Measurements from ENCODE around the gene DHRS7C.

The DHRS7C gene

DNA sequence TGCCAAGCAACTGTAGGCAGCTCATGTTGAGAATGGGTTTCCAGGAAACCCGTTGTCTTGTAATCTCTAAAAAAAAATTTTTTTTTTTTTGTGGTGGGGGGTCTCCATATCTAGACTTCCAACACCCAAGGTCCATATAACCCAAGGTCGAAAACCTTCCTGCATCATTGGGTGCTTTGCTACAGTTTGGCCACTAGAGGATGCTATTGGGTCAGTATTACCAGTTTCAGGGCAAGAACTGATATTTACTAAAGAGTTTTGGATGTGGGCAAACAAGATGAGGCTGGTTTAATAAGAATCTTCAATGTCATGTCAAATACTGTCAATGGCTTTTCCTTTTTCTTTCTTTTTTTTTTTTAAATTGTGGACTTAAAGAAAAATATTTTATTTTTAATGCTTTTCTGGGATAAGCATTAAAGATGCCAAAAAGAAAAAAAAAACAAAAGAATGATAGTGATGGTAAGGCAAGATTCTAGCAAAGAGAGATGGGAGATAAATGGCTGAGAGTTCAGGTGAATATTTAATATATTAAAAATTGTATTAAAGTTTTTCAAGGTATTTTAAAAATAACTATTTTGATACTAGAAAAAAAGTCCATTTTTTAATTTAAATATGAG is 62.2 kb downstream of the DHRS7C start:
- Histone ChIP-seq H3K79me2 (ENCODE audit: control insufficient read depth, insufficient read depth, low read length, poor library complexity) (no peaks in the 10 kb centered on the region), H3K4me3 (ENCODE audit: low read depth, low read length) (no peak overlapping the region), H2BK120ac (ENCODE audit: insufficient read depth, low read length, poor library complexity) (no peak overlapping the region), H3K14ac (ENCODE audit: low read length) (no peak overlapping the region), H3K4me2 (ENCODE audit: low read length) (no peak overlapping the region), H3K18ac (ENCODE audit: low read length) (no peak overlapping the region), H3K9ac (ENCODE audit: low read length) (no peak overlapping the region), H2BK12ac (ENCODE audit: low read length) (no peak overlapping the region), H4K12ac (ENCODE audit: low read depth, low read length) (no peak overlapping the region), H3K4ac (ENCODE audit: low read depth, low read length) (no peak overlapping the region), H3K23ac (ENCODE audit: low read length) (no peak overlapping the region), H3K79me1 (ENCODE audit: low read length) (no peaks in the 10 kb centered on the region), H2AFZ (ENCODE audit: insufficient read depth, low read length, poor library complexity) (no peak overlapping the region), H4K91ac (ENCODE audit: low read depth, low read length) (no peak overlapping the region), H3K27ac (ENCODE audit: low read depth, low read length) (no peak overlapping the region), H3K9me3 (ENCODE audit: insufficient read depth, low read depth, low read length) (peaks cover 3% of the 10 kb centered on the region), H3K36me3 (ENCODE audit: control insufficient read depth in 1 of 2, insufficient read depth in 2 of 2, low read length in 2 of 2) (peaks cover 12 to 13% of the 10 kb centered on the region in 2 experiments), H4K8ac (ENCODE audit: low read depth, low read length) (no peak overlapping the region), H3K4me1 (ENCODE audit: control insufficient read depth in 1 of 2, insufficient read depth in 2 of 2, low read length in 2 of 2) (peaks cover 0 to 2% of the 10 kb centered on the region in 2 experiments), H3K27me3 (ENCODE audit: insufficient read depth, low read length) (no peaks in the 10 kb centered on the region), H2AK5ac (ENCODE audit: low read length) (no peak overlapping the region), H2BK5ac (ENCODE audit: low read depth, low read length, poor library complexity) (no peak overlapping the region)
- WGBS (ENCODE audit: extremely low coverage, insufficient coverage, insufficient read length), result no CpG with 5 or more reads among the region's 2 CpGs
- DNase-seq, result peak; percentile 57 to 82

DNA sequence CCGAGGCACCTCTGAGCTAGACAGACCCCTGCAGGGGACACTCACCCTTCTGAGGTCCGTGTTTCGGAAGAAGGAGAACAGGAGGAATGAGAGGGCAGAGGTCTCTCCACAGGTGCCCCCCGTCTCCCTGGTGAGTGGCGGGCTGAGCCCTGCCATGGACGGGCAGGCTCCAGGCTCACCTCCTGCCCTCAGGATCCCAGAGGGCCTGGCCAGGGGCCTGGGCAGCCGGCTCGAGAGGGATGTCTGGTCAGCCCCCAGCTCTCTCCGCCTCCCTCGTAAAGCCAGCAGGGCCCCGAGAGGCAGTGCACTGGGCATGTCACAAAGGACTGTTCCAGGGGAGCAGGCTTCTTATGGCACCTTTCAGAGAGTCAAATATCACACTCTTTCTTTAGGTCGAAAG is 62.8 kb downstream of the DHRS7C start:
- no peak overlapping the region for H2AK5ac ChIP-seq (ENCODE audit: low read length)
- H3K36me3 ChIP-seq (ENCODE audit: control insufficient read depth in 1 of 2, insufficient read depth in 2 of 2, low read length in 2 of 2), result peaks cover 12 to 13% of the 10 kb centered on the region in 2 experiments
- H3K4me1 ChIP-seq (ENCODE audit: control insufficient read depth in 1 of 2, insufficient read depth in 2 of 2, low read length in 2 of 2), result peaks cover 0 to 2% of the 10 kb centered on the region in 2 experiments
- no peak overlapping the region for H3K4me3 ChIP-seq (ENCODE audit: low read depth, low read length)
- peaks cover 3% of the 10 kb centered on the region for H3K9me3 ChIP-seq (ENCODE audit: insufficient read depth, low read depth, low read length)
- no peak overlapping the region for H3K23ac ChIP-seq (ENCODE audit: low read length)
- no peak overlapping the region for H3K4ac ChIP-seq (ENCODE audit: low read depth, low read length)
- no peak overlapping the region for H3K4me2 ChIP-seq (ENCODE audit: low read length)
- H2BK12ac ChIP-seq (ENCODE audit: low read length), result no peak overlapping the region
- no peak overlapping the region for H4K91ac ChIP-seq (ENCODE audit: low read depth, low read length)
- no peak for DNase-seq
- H3K18ac ChIP-seq (ENCODE audit: low read length), result no peak overlapping the region
- H3K27me3 ChIP-seq (ENCODE audit: insufficient read depth, low read length), result no peaks in the 10 kb centered on the region
- H2AFZ ChIP-seq (ENCODE audit: insufficient read depth, low read length, poor library complexity), result no peak overlapping the region
- no peak overlapping the region for H2BK5ac ChIP-seq (ENCODE audit: low read depth, low read length, poor library complexity)
- H3K79me1 ChIP-seq (ENCODE audit: low read length), result no peaks in the 10 kb centered on the region
- H4K12ac ChIP-seq (ENCODE audit: low read depth, low read length), result no peak overlapping the region
- H4K8ac ChIP-seq (ENCODE audit: low read depth, low read length), result no peak overlapping the region
- no peaks in the 10 kb centered on the region for H3K79me2 ChIP-seq (ENCODE audit: control insufficient read depth, insufficient read depth, low read length, poor library complexity)
- no peak overlapping the region for H2BK120ac ChIP-seq (ENCODE audit: insufficient read depth, low read length, poor library complexity)
- no peak overlapping the region for H3K9ac ChIP-seq (ENCODE audit: low read length)
- WGBS (ENCODE audit: extremely low coverage, insufficient coverage, insufficient read length), result no CpG with 5 or more reads among the region's 12 CpGs
- H3K14ac ChIP-seq (ENCODE audit: low read length), result no peak overlapping the region
- no peak overlapping the region for H3K27ac ChIP-seq (ENCODE audit: low read depth, low read length)

DNA sequence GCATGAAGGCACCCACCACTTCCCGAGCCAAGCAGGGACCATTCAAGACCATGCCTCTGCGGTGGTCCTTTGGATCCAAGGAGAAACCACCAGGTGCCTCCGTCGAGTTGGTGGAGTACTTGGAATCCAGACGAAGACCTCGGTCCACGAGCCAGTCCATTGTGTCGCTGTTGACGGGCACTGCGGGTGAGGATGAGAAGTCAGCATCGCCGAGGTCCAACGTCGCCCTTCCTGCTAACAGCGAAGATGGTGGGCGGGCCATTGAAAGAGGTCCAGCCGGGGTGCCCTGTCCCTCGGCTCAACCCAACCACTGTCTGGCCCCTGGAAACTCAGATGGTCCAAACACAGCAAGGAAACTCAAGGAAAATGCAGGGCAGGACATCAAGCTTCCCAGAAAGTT is 63.4 kb downstream of the DHRS7C start:
- Histone ChIP-seq H3K79me2 (ENCODE audit: control insufficient read depth, insufficient read depth, low read length, poor library complexity) (no peaks in the 10 kb centered on the region), H3K14ac (ENCODE audit: low read length) (no peak overlapping the region)
- no CpG with 5 or more reads among the region's 18 CpGs for WGBS (ENCODE audit: extremely low coverage, insufficient coverage, insufficient read length)

DNA sequence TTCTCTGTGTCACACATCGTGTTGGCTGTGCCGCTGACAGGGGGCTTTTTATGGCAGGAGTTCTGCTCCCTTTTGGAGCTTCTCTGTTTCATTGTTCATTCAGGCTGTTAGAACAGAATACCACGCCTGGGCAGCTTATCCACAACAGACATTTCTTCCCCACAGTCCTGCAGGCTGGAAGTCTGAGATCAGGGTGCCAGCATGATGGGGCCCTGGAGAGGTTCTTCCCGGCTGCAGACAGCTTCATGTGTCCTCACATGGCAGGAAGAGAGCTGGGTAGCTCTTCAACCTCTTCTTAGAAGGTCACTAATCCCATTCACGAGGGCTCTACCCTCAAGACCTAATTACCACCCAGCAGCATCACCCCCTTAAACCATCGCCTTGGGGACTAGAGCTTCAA is 65.1 kb downstream of the DHRS7C start:
- peaks cover 0 to 5% of the 10 kb centered on the region in 2 experiments for H3K4me1 ChIP-seq (ENCODE audit: control insufficient read depth in 1 of 2, insufficient read depth in 2 of 2, low read length in 2 of 2)

More for the DNA sequence above, 63.4 kb downstream of the DHRS7C start:
- H2AFZ ChIP-seq (ENCODE audit: insufficient read depth, low read length, poor library complexity), result no peak overlapping the region
- H2AK5ac ChIP-seq (ENCODE audit: low read length), result no peak overlapping the region
- peaks cover 12 to 13% of the 10 kb centered on the region in 2 experiments for H3K36me3 ChIP-seq (ENCODE audit: control insufficient read depth in 1 of 2, insufficient read depth in 2 of 2, low read length in 2 of 2)
- peaks cover 3% of the 10 kb centered on the region for H3K9me3 ChIP-seq (ENCODE audit: insufficient read depth, low read depth, low read length)
- no peak overlapping the region for H3K4me3 ChIP-seq (ENCODE audit: low read depth, low read length)
- no peak overlapping the region for H3K4ac ChIP-seq (ENCODE audit: low read depth, low read length)
- H3K9ac ChIP-seq (ENCODE audit: low read length), result no peak overlapping the region
- no peak overlapping the region for H2BK5ac ChIP-seq (ENCODE audit: low read depth, low read length, poor library complexity)
- no peak overlapping the region for H4K8ac ChIP-seq (ENCODE audit: low read depth, low read length)
- no peaks in the 10 kb centered on the region for H3K79me1 ChIP-seq (ENCODE audit: low read length)
- no peak overlapping the region for H3K27ac ChIP-seq (ENCODE audit: low read depth, low read length)
- DNase-seq, result no peak
- no peak overlapping the region for H4K91ac ChIP-seq (ENCODE audit: low read depth, low read length)
- no peak overlapping the region for H3K4me2 ChIP-seq (ENCODE audit: low read length)
- H3K18ac ChIP-seq (ENCODE audit: low read length), result no peak overlapping the region
- H3K27me3 ChIP-seq (ENCODE audit: insufficient read depth, low read length), result no peaks in the 10 kb centered on the region
- no peak overlapping the region for H3K23ac ChIP-seq (ENCODE audit: low read length)
- peaks cover 0 to 2% of the 10 kb centered on the region in 2 experiments for H3K4me1 ChIP-seq (ENCODE audit: control insufficient read depth in 1 of 2, insufficient read depth in 2 of 2, low read length in 2 of 2)
- no peak overlapping the region for H4K12ac ChIP-seq (ENCODE audit: low read depth, low read length)
- no peak overlapping the region for H2BK120ac ChIP-seq (ENCODE audit: insufficient read depth, low read length, poor library complexity)
- H2BK12ac ChIP-seq (ENCODE audit: low read length), result no peak overlapping the region

More for the DNA sequence above, 65.1 kb downstream of the DHRS7C start:
- H3K4me2 ChIP-seq (ENCODE audit: low read length), result no peak overlapping the region
- peak; percentile 73 to 75 for DNase-seq
- no peak overlapping the region for H2BK5ac ChIP-seq (ENCODE audit: low read depth, low read length, poor library complexity)
- H2AFZ ChIP-seq (ENCODE audit: insufficient read depth, low read length, poor library complexity), result no peak overlapping the region
- no peaks in the 10 kb centered on the region for H3K79me1 ChIP-seq (ENCODE audit: low read length)
- H3K79me2 ChIP-seq (ENCODE audit: control insufficient read depth, insufficient read depth, low read length, poor library complexity), result no peaks in the 10 kb centered on the region
- H4K8ac ChIP-seq (ENCODE audit: low read depth, low read length), result no peak overlapping the region
- no peak overlapping the region for H3K18ac ChIP-seq (ENCODE audit: low read length)
- no peak overlapping the region for H3K14ac ChIP-seq (ENCODE audit: low read length)
- peaks cover 12 to 13% of the 10 kb centered on the region in 2 experiments for H3K36me3 ChIP-seq (ENCODE audit: control insufficient read depth in 1 of 2, insufficient read depth in 2 of 2, low read length in 2 of 2)
- peaks cover under 1% of the 10 kb centered on the region for H3K9me3 ChIP-seq (ENCODE audit: insufficient read depth, low read depth, low read length)
- H3K23ac ChIP-seq (ENCODE audit: low read length), result no peak overlapping the region
- H2BK120ac ChIP-seq (ENCODE audit: insufficient read depth, low read length, poor library complexity), result no peak overlapping the region
- H3K4ac ChIP-seq (ENCODE audit: low read depth, low read length), result no peak overlapping the region
- no peak overlapping the region for H2BK12ac ChIP-seq (ENCODE audit: low read length)
- WGBS (ENCODE audit: extremely low coverage, insufficient coverage, insufficient read length), result no CpG with 5 or more reads among the region's 6 CpGs
- no peak overlapping the region for H3K4me3 ChIP-seq (ENCODE audit: low read depth, low read length)
- H4K12ac ChIP-seq (ENCODE audit: low read depth, low read length), result no peak overlapping the region
- no peak overlapping the region for H3K27ac ChIP-seq (ENCODE audit: low read depth, low read length)
- no peak overlapping the region for H4K91ac ChIP-seq (ENCODE audit: low read depth, low read length)
- H2AK5ac ChIP-seq (ENCODE audit: low read length), result no peak overlapping the region
- no peak overlapping the region for H3K9ac ChIP-seq (ENCODE audit: low read length)
- H3K27me3 ChIP-seq (ENCODE audit: insufficient read depth, low read length), result no peaks in the 10 kb centered on the region

Data from trophoblast cell (in vitro differentiated cells and primary cell).